Stimulated activated CD8-positive, alpha-beta memory T cell treated with anti-CD3 and anti-CD28 coated beads, Interleukin-12 subunit alpha, Interleukin-12 subunit beta, amount 100 ng/mL, for 4 hours (primary cell): Measurements from ENCODE around the gene PATZ1.
"Not testable (repeated sequence)": the region's sequence is repeated elsewhere in the genome, so short reads cannot be mapped to it uniquely, and the experiment has no call there.

Experiments
- DNase-seq: peaks from one replicate; pipeline ENCODE4 v3.0.0-alpha.2; 2020; ENCODE audit warnings: low read depth

Gene PATZ1

GRCh38 chr22:31343235-31344191, 2.6 kb downstream of the PATZ1 start:
- DNase-seq: no peak

DNA sequence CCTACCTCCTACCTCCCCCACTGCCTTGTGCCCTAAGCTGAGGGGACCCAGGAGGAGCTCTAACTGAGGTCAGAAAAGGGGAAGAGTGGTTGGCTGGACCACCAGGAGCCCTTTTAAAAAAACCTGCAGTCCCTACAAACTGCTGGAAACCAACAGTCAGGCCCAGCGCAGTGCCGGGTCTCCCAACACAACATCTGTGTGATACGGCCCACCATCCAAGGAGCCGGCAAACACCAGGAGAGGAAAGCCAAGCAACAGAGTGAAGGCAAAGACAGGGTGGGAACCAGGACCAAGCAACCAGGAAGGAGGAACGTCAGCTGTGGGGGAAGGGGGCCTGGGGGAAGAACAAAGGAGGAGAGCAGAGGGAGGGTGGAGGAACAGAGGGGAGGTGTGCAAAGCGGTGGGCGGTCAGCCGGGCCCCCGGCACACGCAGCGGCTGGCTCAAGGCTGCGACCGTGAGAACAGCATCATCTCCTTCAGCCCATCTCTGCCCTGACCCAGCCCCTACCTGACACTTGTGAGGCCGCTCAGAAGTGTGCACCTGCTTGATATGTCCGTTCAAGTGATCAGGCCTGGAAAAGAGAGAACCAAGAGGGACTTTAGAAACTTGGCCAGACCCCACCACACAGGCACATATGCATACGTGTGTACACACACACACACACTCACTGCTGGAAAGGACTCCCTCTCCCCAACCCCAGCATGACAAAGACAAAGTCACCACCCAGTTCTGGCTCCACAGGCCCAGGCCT, 3.6 kb downstream of the PATZ1 start:
- no peak for DNase-seq

- no peak for DNase-seq
Observed at GRCh38 chr22:31341386-31342088, 4.6 kb downstream of the PATZ1 start.

- no peak for DNase-seq
Observed at GRCh38 chr22:31340765-31341247, 5.3 kb downstream of the PATZ1 start.

- no peak for DNase-seq
Observed at GRCh38 chr22:31340360-31340759, 5.8 kb downstream of the PATZ1 start.

DNA sequence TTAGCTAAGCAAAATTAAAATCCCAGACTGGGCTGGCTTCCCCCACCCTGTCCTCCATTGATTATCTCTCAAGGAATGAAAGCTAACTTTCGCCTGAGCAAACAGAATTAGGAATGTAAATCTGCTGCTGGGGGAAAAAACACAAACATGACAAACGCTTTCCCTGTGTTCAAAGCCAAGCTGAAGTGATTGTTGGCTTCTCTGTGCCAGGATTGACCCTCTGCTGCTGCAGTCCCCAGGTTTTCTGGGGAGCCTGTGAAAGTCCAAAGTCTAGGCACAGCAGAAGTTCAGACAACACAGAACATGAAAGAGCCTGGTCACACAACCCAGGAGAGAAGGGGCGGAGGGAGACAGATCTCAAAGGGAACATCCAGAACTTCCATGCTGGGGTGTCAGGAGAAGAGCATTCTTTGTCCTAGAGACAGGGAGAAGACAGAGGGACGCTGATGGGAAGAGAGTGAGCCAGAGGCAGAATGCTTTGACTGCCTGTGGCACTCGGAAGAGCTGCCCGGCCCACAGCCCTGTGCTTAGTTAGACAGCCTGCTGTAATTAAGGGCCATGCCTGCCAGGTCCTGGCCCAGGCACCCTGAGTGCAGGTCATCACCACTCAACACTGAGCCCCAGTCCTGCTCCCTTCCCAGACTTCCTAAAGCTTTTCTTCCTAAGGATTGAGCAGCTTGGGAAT, 6.9 kb downstream of the PATZ1 start:
- DNase-seq: no peak

DNA sequence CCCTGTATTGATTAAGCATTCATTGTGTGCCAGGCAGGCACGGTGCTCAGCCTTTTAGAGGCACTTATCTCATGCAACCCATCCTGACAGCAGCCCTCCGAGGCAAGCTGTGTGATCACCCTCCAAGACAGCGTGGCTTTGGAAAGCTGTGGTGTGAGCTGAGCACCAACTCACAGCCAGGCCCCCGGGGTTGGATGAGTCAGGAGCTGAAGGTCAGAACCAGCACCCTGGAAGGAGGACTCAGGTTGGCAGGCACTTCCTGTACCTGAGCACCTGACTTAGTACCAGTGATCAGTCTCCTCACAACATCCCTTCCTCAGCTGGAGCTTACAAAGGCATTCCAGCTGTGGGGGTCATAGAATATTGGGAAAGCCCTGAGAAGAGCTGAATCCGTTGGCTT, 9.0 kb downstream of the PATZ1 start:
- no peak for DNase-seq

DNA sequence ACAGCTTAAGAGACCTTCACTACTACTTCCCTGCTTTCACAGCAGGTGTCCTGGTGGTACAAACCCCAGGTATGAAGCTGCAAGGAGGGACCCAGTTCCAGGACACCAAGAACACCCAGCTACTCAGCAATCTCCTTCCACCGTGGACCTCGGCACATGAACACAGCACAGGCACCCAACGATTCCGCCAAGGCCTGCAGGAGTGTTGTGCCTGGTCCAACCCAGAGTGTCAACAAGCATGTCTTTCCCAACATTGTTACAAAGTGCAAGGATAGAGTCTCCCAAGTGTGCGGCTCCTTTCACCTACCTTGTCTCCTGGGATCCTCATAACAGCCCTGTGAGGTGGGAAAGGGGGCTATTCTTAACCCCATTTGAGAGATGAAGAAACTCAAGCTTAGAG, 11.8 kb downstream of the PATZ1 start:
- no peak for DNase-seq

DNA sequence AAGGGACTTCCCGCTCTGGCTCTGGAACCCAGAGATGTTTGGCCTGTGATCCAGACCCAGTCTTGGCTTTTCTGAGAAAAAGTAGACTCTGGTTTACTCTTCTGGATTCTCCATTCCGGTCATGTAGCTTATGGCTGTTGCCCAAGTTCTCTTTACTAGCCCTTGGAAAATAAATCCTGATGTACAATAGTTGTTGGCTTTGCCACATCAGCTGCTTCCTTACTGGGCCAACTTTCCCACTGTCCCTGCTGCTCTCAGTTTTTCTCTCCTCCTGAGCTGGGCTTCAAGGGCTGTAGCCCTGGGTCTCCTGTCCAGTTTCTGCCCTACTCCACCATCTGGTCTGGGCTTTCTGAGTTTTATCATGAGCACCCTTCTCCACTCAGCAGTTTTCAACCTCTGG, 12.5 kb downstream of the PATZ1 start:
- no peak for DNase-seq

- DNase-seq: no peak
Observed at GRCh38 chr22:31332886-31333285, 13.3 kb downstream of the PATZ1 start.

DNA sequence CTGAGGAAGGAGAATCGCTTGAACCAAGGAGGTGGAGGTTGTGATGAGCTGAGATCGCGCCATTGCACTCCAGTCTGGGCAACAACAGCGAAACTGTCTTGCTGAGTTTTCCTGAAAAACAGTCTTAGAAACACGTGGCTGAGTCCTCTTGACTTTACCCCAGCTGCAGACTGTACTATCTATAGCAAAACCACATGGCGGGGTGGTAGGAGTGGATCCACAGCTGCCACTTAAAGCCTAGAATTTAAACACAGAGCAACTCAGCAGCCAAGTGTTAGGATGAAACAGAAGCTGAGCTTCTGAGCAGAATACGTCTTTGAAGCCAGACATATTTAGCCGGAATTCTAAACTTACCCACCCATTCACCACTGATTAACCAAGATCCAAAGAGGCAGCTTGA, 14.1 kb downstream of the PATZ1 start:
- no peak for DNase-seq

DNA sequence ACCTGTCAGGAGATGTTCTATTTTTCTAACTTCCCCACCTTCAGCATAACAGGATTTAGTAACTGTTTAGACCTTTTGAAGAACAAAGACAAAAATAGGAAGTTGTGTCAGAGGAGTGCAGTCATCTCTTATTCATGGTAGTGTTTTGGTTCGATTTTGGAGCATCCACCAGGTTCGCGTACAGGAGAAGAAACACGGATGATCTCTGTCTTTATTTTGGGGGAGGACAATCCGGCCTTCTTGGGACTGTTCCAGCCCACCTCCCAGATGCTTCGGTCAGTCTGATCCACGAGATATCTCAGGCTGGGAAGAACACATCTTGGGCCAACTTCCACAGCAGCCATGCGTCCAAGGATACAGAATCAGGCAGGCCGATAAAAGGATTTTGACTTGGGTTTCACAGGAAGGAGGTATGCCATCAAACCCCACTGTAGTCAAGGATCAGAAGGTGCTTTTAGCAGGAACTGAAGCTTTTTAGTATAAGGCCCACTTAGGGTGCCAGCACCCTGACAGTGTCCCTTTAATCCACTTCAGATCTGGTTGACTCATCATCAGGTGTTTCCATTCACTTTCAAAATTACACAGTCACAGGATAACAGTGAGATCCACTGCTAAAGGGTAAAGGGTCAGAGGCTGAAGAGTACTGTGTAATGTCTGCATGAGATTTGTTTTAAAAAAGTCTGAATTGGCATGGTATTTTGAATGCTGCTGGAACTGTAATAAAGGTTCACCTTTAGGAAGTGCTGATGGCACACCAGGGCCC, 16.5 kb downstream of the PATZ1 start:
- DNase-seq: no peak

GRCh38 chr22:31329029-31329428, 17.1 kb downstream of the PATZ1 start:
- DNase-seq: no peak

GRCh38 chr22:31328544-31328960, 17.6 kb downstream of the PATZ1 start:
- no peak for DNase-seq

- no peak for DNase-seq
Observed at GRCh38 chr22:31327806-31328543, 18.2 kb downstream of the PATZ1 start.

DNA sequence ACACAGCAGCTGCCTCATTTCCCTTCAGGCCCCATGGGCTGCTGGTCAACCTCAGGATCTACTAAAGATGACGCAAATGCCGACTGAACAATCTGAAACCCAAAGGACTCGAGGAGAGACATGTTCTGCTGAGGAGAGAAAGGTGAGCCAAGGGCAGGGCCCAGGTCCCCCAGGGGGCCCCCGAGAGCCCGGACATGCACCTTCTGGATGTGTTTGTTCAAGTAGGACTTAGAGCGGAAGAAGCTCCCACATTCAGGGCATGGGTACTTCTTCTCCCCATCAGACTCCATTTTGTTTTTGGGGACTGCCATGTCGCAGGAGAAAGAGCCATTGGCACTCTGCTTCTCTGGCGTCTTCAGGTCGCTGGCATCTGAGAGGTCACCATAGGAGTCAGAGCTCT, 19.3 kb downstream of the PATZ1 start:
- DNase-seq: no peak

GRCh38 chr22:31323578-31324550, 22.3 kb downstream of the PATZ1 start:
- no peak for DNase-seq

DNA sequence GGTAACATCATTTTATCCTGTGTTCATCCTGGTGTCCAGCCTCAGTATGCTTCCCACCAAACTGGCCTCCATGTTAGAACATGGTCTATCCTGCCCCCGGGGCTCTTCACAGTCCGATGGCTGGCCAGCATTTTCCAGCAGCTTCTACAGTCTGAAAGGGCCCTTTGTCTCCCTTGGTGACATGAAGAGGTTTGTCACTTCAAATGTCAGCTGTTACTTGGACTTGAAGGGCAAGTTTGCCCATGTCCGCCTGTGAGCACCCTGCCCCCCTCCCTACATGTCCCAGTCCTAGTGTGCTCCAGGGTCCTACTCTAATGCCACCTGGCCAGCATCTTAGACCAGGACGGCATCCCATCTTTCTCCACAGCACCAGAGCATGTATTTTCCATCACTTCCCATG, 24.7 kb downstream of the PATZ1 start:
- no peak for DNase-seq

- not testable (repeated sequence) for DNase-seq
Observed at GRCh38 chr22:31314220-31314619, 31.9 kb downstream of the PATZ1 start.
